ENCODE measurements around the gene BBS5.
A peak's percentile ranks its signal among the peaks of the same experiment; 100 is the strongest.
"Not testable (repeated sequence)": the region's sequence is repeated elsewhere in the genome, so short reads cannot be mapped to it uniquely, and the experiment has no call there.

Gene BBS5

DNA sequence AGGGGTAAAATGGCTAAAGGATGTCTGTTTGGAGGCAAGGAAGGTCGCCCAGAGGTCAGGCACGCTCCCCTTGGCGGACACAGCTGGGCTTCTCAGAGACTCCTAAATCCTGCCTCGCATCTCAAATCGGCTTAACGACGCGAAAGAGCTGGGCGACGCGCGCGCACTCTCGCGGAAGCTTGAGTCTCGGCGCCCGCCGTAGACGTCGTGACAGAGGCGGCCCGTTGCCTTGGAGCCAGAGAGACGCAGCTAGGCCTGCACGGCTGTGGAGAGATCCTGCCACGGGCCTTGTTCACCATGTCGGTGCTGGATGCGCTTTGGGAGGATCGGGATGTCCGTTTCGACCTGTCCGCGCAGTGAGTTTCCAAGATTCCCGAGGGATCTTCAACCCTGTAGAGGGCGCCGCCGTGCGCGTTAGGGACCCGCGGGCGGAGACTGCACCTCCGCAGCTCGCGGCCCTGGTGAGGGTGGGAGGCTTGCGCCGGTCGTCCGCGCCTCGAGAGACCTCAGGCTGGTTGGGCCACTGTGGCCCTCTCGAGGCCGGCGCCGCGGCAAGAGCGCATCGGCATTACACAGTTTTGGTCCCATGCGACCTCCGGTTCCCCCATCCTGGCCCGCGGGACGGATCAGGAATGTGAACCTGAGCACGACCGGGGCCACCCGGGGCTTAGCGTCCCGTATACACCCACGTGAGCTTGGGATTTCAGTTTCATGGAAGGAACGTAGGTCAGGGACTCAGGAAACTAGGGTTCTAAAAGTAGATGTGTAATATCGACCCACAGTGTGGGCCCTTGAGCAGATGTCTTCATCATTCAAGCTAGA lies at the start of gene BBS5:
TSS of gene BBS5 (plus strand) at position 238 of the 822 bp plus-strand sequence. CDS start at position 298, 60 bp downstream.
- H3K4me3 Mint-ChIP-seq = peak within 1 kb of the TSS; percentile 89
- H3K27ac Mint-ChIP-seq = peak within 1 kb of the TSS; percentile 45
- H3K9me3 Mint-ChIP-seq = no peaks in the 10 kb centered on the region
- peaks cover 4% of the 10 kb centered on the region for H3K27me3 Mint-ChIP-seq (ENCODE audit: low read depth)
- no peaks in the 10 kb centered on the region for H3K36me3 Mint-ChIP-seq (ENCODE audit: low read depth)
- peaks cover 8% of the 10 kb centered on the region for H3K4me1 Mint-ChIP-seq (ENCODE audit: low read depth)

DNA sequence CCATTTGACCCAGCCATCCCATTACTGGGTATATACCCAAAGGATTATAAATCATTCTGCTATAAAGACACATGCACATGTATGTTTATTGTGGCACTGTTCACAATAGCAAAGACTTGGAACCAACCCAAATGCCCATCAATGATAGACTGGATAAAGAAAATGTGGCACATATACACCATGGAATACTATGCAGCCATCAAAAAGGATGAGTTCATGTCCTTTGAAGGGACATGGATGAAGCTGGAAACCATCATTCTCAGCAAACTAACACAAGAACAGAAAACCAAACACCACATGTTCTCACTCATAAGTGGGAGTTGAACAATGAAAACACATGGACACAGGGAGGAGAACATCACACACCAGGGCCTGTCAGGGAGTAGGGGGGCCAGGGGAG lies 47.5 kb upstream of the BBS5 start:
- not testable (repeated sequence) for H3K4me3 Mint-ChIP-seq; H3K9me3 Mint-ChIP-seq; H3K4me1 Mint-ChIP-seq (ENCODE audit: low read depth); H3K27ac Mint-ChIP-seq; H3K36me3 Mint-ChIP-seq (ENCODE audit: low read depth)
- peaks cover 15% of the 10 kb centered on the region for H3K27me3 Mint-ChIP-seq (ENCODE audit: low read depth)

DNA sequence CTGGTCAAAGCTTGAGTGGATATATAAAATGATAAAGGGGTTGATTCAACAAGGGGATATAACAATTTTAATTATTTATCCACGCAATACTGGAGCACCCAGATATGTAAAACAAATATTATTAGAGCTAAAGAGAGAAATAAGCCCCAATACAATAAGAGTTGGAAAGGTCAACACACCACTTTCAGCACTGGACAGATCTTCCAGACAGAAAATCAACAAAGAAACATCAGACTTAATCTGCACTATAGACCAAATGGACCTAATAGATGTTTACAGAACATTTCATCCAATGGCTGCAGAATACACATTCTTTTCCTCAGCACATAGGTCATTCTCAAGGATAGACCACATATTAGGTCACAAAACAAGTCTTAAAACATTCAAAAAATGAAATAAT lies 45.1 kb upstream of the BBS5 start:
- H3K4me3 Mint-ChIP-seq; H3K36me3 Mint-ChIP-seq (ENCODE audit: low read depth); H3K9me3 Mint-ChIP-seq; H3K4me1 Mint-ChIP-seq (ENCODE audit: low read depth); H3K27ac Mint-ChIP-seq: not testable (repeated sequence)
- peaks cover 24% of the 10 kb centered on the region for H3K27me3 Mint-ChIP-seq (ENCODE audit: low read depth)

DNA sequence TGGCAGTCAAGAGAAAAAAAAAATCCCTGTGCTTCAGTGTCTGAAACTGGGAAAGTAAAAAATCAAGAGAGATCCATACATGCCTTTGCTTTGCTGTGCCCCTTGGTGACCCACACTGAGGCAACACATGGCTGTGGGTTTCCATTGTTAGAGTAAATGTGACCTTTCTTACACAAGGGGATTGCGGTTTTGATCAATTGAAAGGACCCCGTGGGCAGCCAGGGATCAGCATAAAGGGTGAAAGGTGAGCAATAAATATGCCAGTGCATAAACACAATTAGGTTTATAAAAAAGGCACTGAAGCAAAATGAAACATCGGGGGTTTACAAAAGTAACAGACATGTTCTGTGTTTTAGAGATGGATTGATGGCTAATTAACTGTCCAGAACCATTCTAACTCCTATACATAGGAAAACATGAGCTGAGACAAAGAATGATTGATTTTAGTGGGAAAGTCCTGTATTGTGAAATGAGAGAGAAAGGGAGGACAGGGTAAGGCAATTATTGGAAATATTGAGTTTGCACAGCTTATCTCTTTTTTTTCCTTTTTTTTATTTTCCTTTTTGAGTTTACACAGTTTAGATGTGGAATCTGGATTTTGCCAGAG lies 40.7 kb upstream of the BBS5 start:
- peaks cover 32% of the 10 kb centered on the region for H3K27me3 Mint-ChIP-seq (ENCODE audit: low read depth)
- no peaks in the 10 kb centered on the region for H3K36me3 Mint-ChIP-seq (ENCODE audit: low read depth)
- no peaks in the 10 kb centered on the region for H3K4me1 Mint-ChIP-seq (ENCODE audit: low read depth)
- no peak overlapping the region for H3K27ac Mint-ChIP-seq
- no peak overlapping the region for H3K4me3 Mint-ChIP-seq
- no peaks in the 10 kb centered on the region for H3K9me3 Mint-ChIP-seq

DNA sequence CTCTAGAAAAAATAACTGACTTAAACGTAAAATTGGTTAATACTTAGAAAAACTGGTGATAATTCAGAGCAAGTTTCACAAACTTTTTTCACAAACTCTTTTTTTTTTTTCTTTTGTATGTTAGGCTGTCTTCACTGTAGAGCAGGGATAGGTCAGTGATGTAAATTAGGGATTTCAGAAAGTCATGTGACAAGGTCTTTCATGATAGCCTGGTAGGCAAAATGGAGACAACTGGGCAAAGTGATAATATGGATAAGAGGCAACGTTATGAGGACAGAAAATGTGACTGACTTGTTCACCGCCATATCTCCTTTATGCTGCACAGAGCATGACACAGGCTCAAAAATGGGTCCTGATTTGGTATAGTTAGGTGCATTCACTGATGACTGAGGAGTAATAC lies 39.4 kb upstream of the BBS5 start:
- Mint-ChIP-seq H3K27ac (no peak overlapping the region), H3K4me3 (no peak overlapping the region), H3K36me3 (ENCODE audit: low read depth) (no peaks in the 10 kb centered on the region), H3K27me3 (ENCODE audit: low read depth) (peaks cover 34% of the 10 kb centered on the region), H3K9me3 (no peaks in the 10 kb centered on the region), H3K4me1 (ENCODE audit: low read depth) (no peaks in the 10 kb centered on the region)

DNA sequence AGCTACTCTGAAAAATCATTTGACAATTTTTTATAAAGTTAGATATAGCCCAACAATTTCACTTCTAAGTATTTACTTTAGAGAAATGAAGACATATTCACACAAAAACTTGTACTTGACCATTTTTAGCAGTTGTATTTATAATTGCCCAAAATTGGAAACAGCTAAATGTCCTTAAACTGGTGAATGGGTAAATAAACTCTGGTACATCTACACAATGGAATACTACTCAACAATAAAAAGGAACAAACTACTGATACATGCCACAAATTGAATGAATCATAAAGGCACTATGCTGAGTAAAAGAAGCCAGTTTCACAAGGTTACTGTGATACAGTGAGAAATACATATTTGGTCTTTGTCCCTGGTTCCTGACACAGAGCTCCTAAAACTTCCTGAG lies 32.8 kb upstream of the BBS5 start:
- Mint-ChIP-seq H3K9me3 (no peaks in the 10 kb centered on the region), H3K4me1 (ENCODE audit: low read depth) (no peaks in the 10 kb centered on the region), H3K27ac (no peak overlapping the region), H3K27me3 (ENCODE audit: low read depth) (peaks cover 16% of the 10 kb centered on the region), H3K4me3 (no peak overlapping the region), H3K36me3 (ENCODE audit: low read depth) (no peaks in the 10 kb centered on the region)

DNA sequence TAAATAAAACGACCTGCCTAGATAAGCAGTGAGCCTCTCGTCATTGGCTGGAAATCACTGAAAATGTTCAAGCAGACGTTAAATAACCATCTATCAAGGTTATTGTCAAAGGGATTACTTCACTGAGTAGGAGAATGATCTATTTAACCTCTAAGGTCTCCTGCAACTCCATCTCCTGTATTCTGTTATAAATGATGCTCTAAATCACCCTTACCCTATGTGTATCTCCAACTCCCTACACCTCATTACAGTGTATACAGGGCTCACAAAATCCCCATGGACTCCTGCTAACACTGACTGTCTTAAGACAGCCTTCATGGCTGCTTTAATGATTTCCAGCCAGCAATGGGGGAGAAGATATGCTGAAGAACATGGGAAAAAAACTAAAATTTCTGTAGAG lies 31.0 kb upstream of the BBS5 start:
- Mint-ChIP-seq H3K4me1 (ENCODE audit: low read depth) (no peaks in the 10 kb centered on the region), H3K9me3 (no peaks in the 10 kb centered on the region), H3K27me3 (ENCODE audit: low read depth) (peaks cover 6% of the 10 kb centered on the region), H3K36me3 (ENCODE audit: low read depth) (no peaks in the 10 kb centered on the region), H3K4me3 (no peak overlapping the region), H3K27ac (no peak overlapping the region)

DNA sequence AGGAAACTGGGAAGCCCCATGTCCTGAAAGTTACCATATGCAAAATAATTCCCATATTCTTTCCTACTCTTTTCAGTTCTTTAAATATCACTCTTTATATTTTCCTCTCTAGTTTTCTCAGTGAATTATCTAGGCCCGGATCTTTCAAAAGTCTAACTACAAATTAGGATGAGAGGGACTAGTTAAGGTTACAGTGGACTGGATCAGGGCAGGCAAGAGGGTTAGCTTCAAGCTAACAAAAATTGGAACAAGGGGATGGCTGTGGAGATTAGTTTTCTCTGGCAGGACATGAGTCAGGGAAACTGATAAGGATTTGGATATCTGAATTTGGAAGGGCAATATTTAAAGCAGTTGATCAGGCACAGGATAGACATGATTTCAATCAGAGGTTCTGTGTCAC lies 30.4 kb upstream of the BBS5 start:
- peaks cover 7% of the 10 kb centered on the region for H3K27me3 Mint-ChIP-seq (ENCODE audit: low read depth)

DNA sequence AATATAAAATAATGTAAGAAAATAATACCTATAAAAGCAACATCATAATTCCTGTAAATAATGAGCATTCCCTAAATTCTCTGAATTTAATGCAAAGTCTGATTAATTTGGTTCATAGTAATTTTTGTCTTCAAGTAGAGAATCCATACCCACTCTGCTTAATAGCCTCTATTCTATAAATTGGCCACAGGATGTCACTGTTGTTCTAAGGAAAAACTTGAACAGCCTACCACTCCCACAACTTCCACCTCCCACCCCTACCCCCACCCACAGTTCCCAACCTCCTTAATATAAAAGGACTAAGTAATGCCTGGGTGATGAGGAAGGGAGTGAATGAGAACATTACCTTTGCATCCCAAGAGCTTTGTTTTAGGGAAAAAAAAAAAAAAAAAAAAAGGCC lies 27.2 kb upstream of the BBS5 start:
- H3K9me3 Mint-ChIP-seq = no peaks in the 10 kb centered on the region
- H3K4me1 Mint-ChIP-seq (ENCODE audit: low read depth) = no peaks in the 10 kb centered on the region
- no peak overlapping the region for H3K27ac Mint-ChIP-seq
- peaks cover 7% of the 10 kb centered on the region for H3K27me3 Mint-ChIP-seq (ENCODE audit: low read depth)
- no peak overlapping the region for H3K4me3 Mint-ChIP-seq
- no peaks in the 10 kb centered on the region for H3K36me3 Mint-ChIP-seq (ENCODE audit: low read depth)

More for the DNA sequence above, 30.4 kb upstream of the BBS5 start:
- no peak overlapping the region for H3K27ac Mint-ChIP-seq
- H3K9me3 Mint-ChIP-seq = no peaks in the 10 kb centered on the region
- H3K4me1 Mint-ChIP-seq (ENCODE audit: low read depth) = no peaks in the 10 kb centered on the region
- no peak overlapping the region for H3K4me3 Mint-ChIP-seq
- no peaks in the 10 kb centered on the region for H3K36me3 Mint-ChIP-seq (ENCODE audit: low read depth)

DNA sequence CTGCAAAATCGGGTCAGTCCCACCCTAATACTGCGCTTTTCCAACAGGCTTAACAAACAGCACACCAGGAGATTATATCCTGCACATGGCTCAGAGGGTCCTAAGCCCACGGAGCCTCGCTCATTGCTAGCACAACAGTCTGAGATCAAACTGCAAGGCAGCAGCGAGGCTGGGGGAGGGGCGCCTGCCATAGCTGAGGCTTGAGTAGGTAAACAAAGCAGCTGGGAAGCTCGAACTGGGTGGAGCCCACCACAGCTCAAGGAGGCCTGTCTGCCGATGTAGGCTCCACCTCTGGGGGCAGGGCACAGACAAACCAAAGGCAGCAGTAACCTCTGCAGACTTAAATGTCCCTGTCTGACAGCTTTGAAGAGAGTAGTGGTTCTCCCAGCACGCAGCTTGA lies 26.2 kb upstream of the BBS5 start:
- H3K4me3 Mint-ChIP-seq; H3K9me3 Mint-ChIP-seq; H3K36me3 Mint-ChIP-seq (ENCODE audit: low read depth); H3K4me1 Mint-ChIP-seq (ENCODE audit: low read depth); H3K27me3 Mint-ChIP-seq (ENCODE audit: low read depth); H3K27ac Mint-ChIP-seq: not testable (repeated sequence)

DNA sequence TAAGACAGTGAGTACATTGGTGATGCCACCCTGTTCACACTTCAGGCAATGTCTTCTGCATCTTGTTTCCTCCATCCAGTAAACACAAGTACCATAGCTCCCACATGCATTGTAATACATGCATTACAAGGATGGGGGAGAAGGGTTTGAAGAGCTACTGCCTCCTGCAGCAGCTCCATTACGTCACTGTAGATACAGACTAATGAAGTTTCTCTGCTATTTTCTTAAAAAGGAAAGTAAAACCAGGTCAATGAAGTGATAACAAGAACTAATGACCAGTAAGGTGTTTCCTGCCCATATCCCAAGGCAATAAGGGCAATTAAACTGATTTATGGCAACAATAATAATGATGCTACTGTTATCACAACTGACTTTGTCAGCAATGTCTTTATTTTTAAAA lies 18.2 kb upstream of the BBS5 start:
- Mint-ChIP-seq H3K9me3 (no peaks in the 10 kb centered on the region), H3K36me3 (ENCODE audit: low read depth) (no peaks in the 10 kb centered on the region), H3K4me3 (no peak overlapping the region), H3K27me3 (ENCODE audit: low read depth) (peaks cover 3% of the 10 kb centered on the region), H3K27ac (no peak overlapping the region), H3K4me1 (ENCODE audit: low read depth) (no peaks in the 10 kb centered on the region)

DNA sequence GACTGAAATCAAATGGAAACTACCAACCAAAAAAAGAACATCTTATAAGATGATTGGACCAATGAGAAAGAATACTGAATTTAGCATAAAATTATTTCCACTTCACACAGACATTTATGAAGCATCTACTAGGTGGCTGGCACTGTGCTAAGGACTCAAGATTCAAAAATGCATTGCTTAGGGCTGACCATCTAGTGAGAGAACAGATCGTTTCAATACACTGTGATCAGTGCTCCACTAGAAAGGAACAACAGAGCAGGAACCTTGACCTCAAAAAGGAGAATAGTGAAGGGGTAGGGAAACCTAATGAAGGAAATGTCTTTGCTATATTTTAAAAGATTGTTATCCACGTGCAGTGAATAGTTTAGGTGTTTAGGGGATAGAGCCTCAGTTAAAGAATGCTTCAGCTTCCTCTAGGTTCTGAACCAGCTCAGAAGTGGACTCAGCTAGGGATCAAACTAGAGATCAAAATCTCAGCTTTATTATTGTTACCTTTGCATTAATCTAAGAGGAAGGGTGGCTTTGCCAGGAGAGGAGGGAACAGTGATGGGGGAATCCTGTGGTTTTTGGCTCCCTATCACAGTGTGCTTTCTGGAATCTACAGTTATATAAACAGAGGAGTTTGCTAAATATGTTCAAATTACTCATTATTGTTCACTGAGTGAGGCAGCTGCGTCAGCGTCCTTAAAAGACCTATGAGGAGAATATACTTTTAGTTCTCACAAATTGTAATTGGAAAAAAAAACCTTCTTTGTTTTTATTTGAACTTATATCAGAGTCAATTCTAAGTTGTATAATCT lies 16.2 kb upstream of the BBS5 start:
- Mint-ChIP-seq H3K4me3 (no peak overlapping the region), H3K4me1 (ENCODE audit: low read depth) (no peaks in the 10 kb centered on the region), H3K36me3 (ENCODE audit: low read depth) (no peaks in the 10 kb centered on the region)

DNA sequence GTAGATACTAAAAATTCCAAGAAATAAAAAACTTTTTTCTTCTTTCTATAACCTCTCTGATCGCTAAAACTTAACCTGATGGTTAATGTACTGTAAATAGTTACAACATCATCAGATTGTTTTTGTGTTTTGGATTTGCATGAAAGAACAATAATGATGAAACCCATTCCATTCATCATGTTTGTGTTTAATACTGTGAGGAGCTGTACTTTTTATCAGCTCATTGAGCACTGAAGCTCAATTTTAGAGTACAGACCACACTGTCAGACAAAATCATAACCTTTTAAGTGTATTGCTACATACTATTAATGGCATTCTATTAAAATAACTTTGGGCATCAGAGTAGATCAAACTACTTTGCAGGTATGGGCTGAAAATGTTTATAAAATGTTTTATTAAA lies 14.8 kb upstream of the BBS5 start:
- H3K36me3 Mint-ChIP-seq (ENCODE audit: low read depth) = no peaks in the 10 kb centered on the region
- no peaks in the 10 kb centered on the region for H3K9me3 Mint-ChIP-seq
- H3K27ac Mint-ChIP-seq = no peak overlapping the region
- H3K4me3 Mint-ChIP-seq = no peak overlapping the region
- no peaks in the 10 kb centered on the region for H3K4me1 Mint-ChIP-seq (ENCODE audit: low read depth)
- peaks cover 3% of the 10 kb centered on the region for H3K27me3 Mint-ChIP-seq (ENCODE audit: low read depth)

More for the DNA sequence above, 16.2 kb upstream of the BBS5 start:
- Mint-ChIP-seq H3K27me3 (ENCODE audit: low read depth) (peaks cover 3% of the 10 kb centered on the region), H3K27ac (no peak overlapping the region), H3K9me3 (no peaks in the 10 kb centered on the region)

DNA sequence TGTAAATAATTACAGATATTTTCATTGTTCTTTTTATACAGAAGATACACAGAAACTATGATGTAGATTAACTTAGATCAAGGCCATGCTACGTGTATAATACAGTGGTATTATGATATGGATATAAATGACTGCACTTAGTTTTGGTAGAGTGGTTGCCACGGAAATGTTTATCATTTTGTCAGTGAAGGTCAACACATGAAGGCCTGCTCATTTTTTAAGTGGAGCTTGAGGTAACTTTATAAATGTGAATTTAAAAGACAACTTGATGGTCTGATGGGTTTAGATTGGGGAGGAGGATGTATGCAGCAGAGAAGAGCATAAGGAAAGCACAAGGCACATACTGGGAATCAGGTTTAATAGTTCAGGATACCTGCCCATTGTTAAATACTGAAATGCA lies 14.4 kb upstream of the BBS5 start:
- H3K27ac Mint-ChIP-seq = no peak overlapping the region
- H3K4me1 Mint-ChIP-seq (ENCODE audit: low read depth) = no peaks in the 10 kb centered on the region

DNA sequence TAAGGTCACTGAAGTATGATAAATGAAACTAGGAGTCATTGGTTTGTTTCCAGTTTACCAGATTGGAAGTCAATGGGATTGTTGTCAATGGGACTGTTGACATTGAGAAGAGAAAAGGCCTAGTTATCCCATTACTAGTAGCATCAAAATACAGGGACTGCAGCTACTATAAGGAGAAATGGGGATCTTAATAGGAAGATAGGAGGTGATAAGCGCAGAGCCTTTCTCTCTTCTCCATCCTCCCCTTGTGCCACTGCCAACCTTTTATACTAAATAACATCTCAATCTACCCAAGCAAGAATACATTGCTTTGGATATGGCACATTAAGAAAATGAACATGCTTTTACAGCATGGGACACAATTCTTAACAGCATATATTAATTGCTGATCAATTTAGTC lies 10.5 kb upstream of the BBS5 start:
- H3K27ac Mint-ChIP-seq = no peak overlapping the region
- no peaks in the 10 kb centered on the region for H3K4me1 Mint-ChIP-seq (ENCODE audit: low read depth)

More for the DNA sequence above, 14.4 kb upstream of the BBS5 start:
- no peak overlapping the region for H3K4me3 Mint-ChIP-seq
- no peaks in the 10 kb centered on the region for H3K9me3 Mint-ChIP-seq
- peaks cover 3% of the 10 kb centered on the region for H3K27me3 Mint-ChIP-seq (ENCODE audit: low read depth)
- H3K36me3 Mint-ChIP-seq (ENCODE audit: low read depth) = no peaks in the 10 kb centered on the region

More for the DNA sequence above, 10.5 kb upstream of the BBS5 start:
- H3K36me3 Mint-ChIP-seq (ENCODE audit: low read depth) = no peaks in the 10 kb centered on the region
- no peaks in the 10 kb centered on the region for H3K9me3 Mint-ChIP-seq
- H3K27me3 Mint-ChIP-seq (ENCODE audit: low read depth) = peaks cover 3% of the 10 kb centered on the region
- H3K4me3 Mint-ChIP-seq = no peak overlapping the region

All from T-helper 1 cell treated with Interleukin-12 subunit alpha and Interleukin-12 subunit beta and Interleukin-4 antibody, amounts not matched to agents 30 μg/mL and 1 μg/mL, for 36 hours (primary cell).